A549 treated with ZK216348 at 1 μM for 4 hours (cell line): Measurements from ENCODE around the gene TMCC3. TPM values are rescaled to one million over a fixed set of nuclear protein-coding genes. Genes with fewer than 3 reads are reported as not detected.

Experiments used
- total RNA-seq: library from RNA; stranded (reverse); fragments of 200-300 nt; extraction: Qiagen RNA extraction; gene quantifications from 5 replicates; pipeline ENCODE4 v1.2.3, GENCODE V29; 2022; ENCODE audit warnings: low read depth

Gene TMCC3
- 0.83 to 1.6 TPM (median 1.4 TPM) in 5 replicates for total RNA-seq

GRCh38 chr12:94650143-94651056 lies at the start of gene TMCC3:
Gene TMCC3 (minus strand): TSS chr12:94650557. CDS start chr12:94650430, 127 bp downstream.

Other genes with a start within 250 kb of the TMCC3 start
- gene CEP83, start 190.7 kb downstream of the TMCC3 start, total RNA-seq = 6.0 to 13.5 TPM (median 9.0 TPM) in 5 replicates